Heart right ventricle (tissue), 16 donors: Measurements from ENCODE around the gene STXBP4. TPM values are rescaled to one million over a fixed set of nuclear protein-coding genes. Genes with fewer than 3 reads are reported as not detected.

Source experiments
- ATAC-seq, 8 donors: fragments of 200-7000 bp; cut with Tn5 transposase; one replicate each; pipeline ENCODE4 v1.9.1; 2020; ENCODE audit warnings: mild to moderate bottlenecking in 8 of 8, moderate library complexity in 8 of 8, moderate number of reproducible peaks in 1 of 8
- DNase-seq, 2 donors: peaks; one replicate each; pipeline ENCODE4 v3.0.0-alpha.2; 2020
- H3K27ac ChIP-seq, 10 donors: fragments of 200-600 bp; sonication (generic) in 2 of 10; one replicate each; pipeline versions ENCODE4 v1.5.0 to v1.8.0; 2020 to 2022; ENCODE audit warnings: mild to moderate bottlenecking in 3 of 10
- H3K27me3 ChIP-seq, 7 donors: fragments of 200-600 bp; one replicate each; pipeline ENCODE4 v1.8.0; 2021 to 2022; ENCODE audit warnings: mild to moderate bottlenecking in 2 of 7
- H3K36me3 ChIP-seq, 9 donors: fragments of 200-600 bp; sonication (generic) in 1 of 9; one replicate each; pipeline versions ENCODE4 v1.5.0 to v1.8.0; 2020 to 2022; ENCODE audit warnings: mild to moderate bottlenecking in 2 of 9
- H3K4me1 ChIP-seq, 9 donors: fragments of 200-600 bp; sonication (generic) in 1 of 9; one replicate each; pipeline versions ENCODE4 v1.5.0 to v1.8.0; 2020 to 2022; ENCODE audit warnings: mild to moderate bottlenecking in 4 of 9
- H3K4me3 ChIP-seq, 10 donors: fragments of 200-600 bp; sonication (generic) in 2 of 10; one replicate each; pipeline versions ENCODE4 v1.5.0 to v1.8.0; 2020 to 2022; ENCODE audit warnings: mild to moderate bottlenecking in 7 of 10, moderate library complexity in 2 of 10
- H3K9me3 ChIP-seq, 11 donors: fragments of 200-600 bp in 10 of 11; sonication (generic) in 2 of 11; one replicate each; pipeline versions ENCODE4 v1.5.0 to v1.8.0; 2013 to 2022; ENCODE audit warnings: mild to moderate bottlenecking in 2 of 11, control low read depth in 1 of 11, moderate library complexity in 1 of 11
- CTCF ChIP-seq, 9 donors: fragments of 200-600 bp; sonication (generic) in 2 of 9; IDR thresholded peaks; one replicate each; pipeline versions ENCODE4 v1.5.0 to v1.8.0; 2021 to 2022; ENCODE audit warnings: antibody characterized with exemption in 9 of 9, mild to moderate bottlenecking in 5 of 9, moderate library complexity in 1 of 9
- WGBS, 2 donors: extraction: QIAGEN DNeasy Blood & Tissue Kit; methylation state at CpG; one replicate each; pipeline ENCODE4 v1.1.7; 2013; ENCODE audit warnings: inconsistent platforms in 1 of 2; 5-methylcytosine and 5-hydroxymethylcytosine counted together
- intact Hi-C, 10 donors: fragments of 100-400 bp; cut with DNase I; formaldehyde crosslinking; loops; one replicate each; pipeline versions ENCODE4 v1.11.1 to v1.14.2; 2022
- polyA plus RNA-seq, 2 donors: library from polyadenylated mRNA; stranded (reverse); fragments of 200-250 nt; gene quantifications; one replicate each; pipeline ENCODE4 v1.2.3, GENCODE V29; 2013
- total RNA-seq, 10 donors: library from RNA; stranded (reverse); fragmentation: NEBNext Ultra II Directional in 3 of 10; extraction: Animal tissue kit (Norgen Biotek cat#: 25700) in 3 of 10; gene quantifications; one replicate each; pipeline versions ENCODE4 v1.2.1 to v1.2.4, GENCODE V29; 2021 to 2023
- donor health status: Arrhythmogenic right ventricular cardiomyopathy.
- donor health status: ischemic (EF 13 %, LVEDD 7.1; RV severe dilation, severe dysfunction).
- donor health status: healthy with polysubstance abuse.
- donor health status: DM: no; HTN: yes; CAD: no.
- donor health status: DM: no; HTN: no; CAD: no.
- donor health status: ischemic (EF 25% LVEDD 6.9; RV normal size, moderate dysfunction).
- donor health status: ischemic (EF 25% LVEDD 5.7; RV mildly dilated, moderate dysfunction).
- donor health status: healthy.
- donor health status: DM: yes; HTN: yes; CAD: no.
- donor health status: Ischemic cardiomyopathy.
- donor health status: ischemic (EF 35%, LVEDD 5.7; RV mildly dilated, moderate dysfunction).
- donor health status: nonischemic (EF 11% LVEDD 7.7; RV severe dilation, severe dysfunction).
- donor health status: DM: yes; HTN: yes; CAD: no.
- donor health status: PGD.
- donor health status: ischemic (EF 29% LVEDD 5.4; RV normal size, mild dysfunction).
- donor health status: nonischemic (EF 23%, LVEDD 6.1; RV moderate dilation, normal function).

Gene STXBP4
- total and polyA plus RNA-seq, 12 donors: 0.77 to 8.3 (median 5.0) TPM

- ATAC-seq (no peak), DNase-seq (no peak)
- H3K36me3 ChIP-seq: no peaks in the 10 kb centered on the region
- H3K9me3 ChIP-seq: no peaks in the 10 kb centered on the region
- intact Hi-C loops: no loop called here
- no peak overlapping the region for H3K4me3 ChIP-seq
- no peak overlapping the region for H3K27ac ChIP-seq
- peaks cover 0 to 15% (median 13%) of the 10 kb centered on the region in 9 donors for H3K4me1 ChIP-seq
- 79 to 84% methylated on average over 3 of the region's 3 CpGs for WGBS, 2 donors
- TF ChIP-seq CTCF (IDR thresholded peaks at IDR 0.05): no peak
- H3K27me3 ChIP-seq: no peaks in the 10 kb centered on the region
Observed at GRCh38 chr17:54972406-54973138, 4.0 kb downstream of the STXBP4 start.

DNA sequence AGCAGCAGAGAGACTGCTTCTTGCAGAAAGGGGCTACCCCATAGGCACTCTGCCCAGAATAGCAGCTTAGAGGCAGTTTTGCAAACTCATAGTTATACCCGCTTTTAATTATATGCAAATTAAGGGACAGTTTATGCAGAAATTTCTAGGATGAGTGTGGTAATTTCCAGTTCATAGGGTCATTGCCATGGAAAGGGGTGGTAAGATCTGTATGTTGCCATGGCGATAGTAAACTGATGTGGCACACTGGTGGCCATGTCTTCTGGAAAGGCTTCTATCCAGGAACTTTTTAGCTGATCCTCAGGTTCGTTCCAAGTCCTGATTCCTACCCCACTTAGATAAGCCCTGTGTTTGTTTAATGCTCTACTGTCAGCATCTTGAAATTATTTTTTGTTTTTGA lies 6.2 kb downstream of the STXBP4 start:
- H3K4me1 ChIP-seq: peaks cover 0 to 6% (median 2%) of the 10 kb centered on the region in 9 donors
- H3K27ac ChIP-seq: no peak overlapping the region
- no peaks in the 10 kb centered on the region for H3K27me3 ChIP-seq
- H3K36me3 ChIP-seq: no peaks in the 10 kb centered on the region
- 82 to 85% methylated on average over 3 of the region's 3 CpGs for WGBS, 2 donors
- H3K9me3 ChIP-seq: peaks cover 0 to 4% (median 0%) of the 10 kb centered on the region in 11 donors
- DNase-seq (no peak), ATAC-seq (no peak)
- TF ChIP-seq CTCF (IDR thresholded peaks at IDR 0.05): no peak
- no peak overlapping the region for H3K4me3 ChIP-seq
- intact Hi-C loops: no loop called here

- 94 to 95% methylated on average over 3 of the region's 3 CpGs for WGBS, 2 donors
- ATAC-seq: no peak
Observed at GRCh38 chr17:54976316-54976715, 7.8 kb downstream of the STXBP4 start.

GRCh38 chr17:54977744-54978143 lies 9.2 kb downstream of the STXBP4 start:
- H3K4me1 ChIP-seq: peaks cover 0 to 1% (median 0%) of the 10 kb centered on the region in 9 donors
- intact Hi-C loops: no loop called here
- DNase-seq (no peak), ATAC-seq (no peak)
- whole genome bisulfite sequencing, 2 donors: 88 to 96% methylated on average over 2 of the region's 2 CpGs
- peaks cover 0 to 17% (median 5%) of the 10 kb centered on the region in 11 donors for H3K9me3 ChIP-seq
- H3K27ac ChIP-seq: no peak overlapping the region
- TF ChIP-seq CTCF (IDR thresholded peaks at IDR 0.05): no peak
- H3K36me3 ChIP-seq: no peaks in the 10 kb centered on the region
- H3K4me3 ChIP-seq: no peak overlapping the region
- H3K27me3 ChIP-seq: no peaks in the 10 kb centered on the region

More at GRCh38 chr17:54976316-54976715, 7.8 kb downstream of the STXBP4 start:
- no peaks in the 10 kb centered on the region for H3K4me1 ChIP-seq
- H3K9me3 ChIP-seq: peaks cover 0 to 17% (median 5%) of the 10 kb centered on the region in 11 donors
- DNase-seq: no peak
- H3K36me3 ChIP-seq: no peaks in the 10 kb centered on the region
- H3K27me3 ChIP-seq: no peaks in the 10 kb centered on the region
- intact Hi-C loops: no loop called here
- no peak overlapping the region for H3K4me3 ChIP-seq
- TF ChIP-seq CTCF (IDR thresholded peaks at IDR 0.05): no peak
- no peak overlapping the region for H3K27ac ChIP-seq
